HK-2 (cell line): ENCODE measurements around the gene DEFB132.

Experiments
- DNase-seq: peaks from one replicate; pipeline ENCODE4 v3.0.0-alpha.2; 2018; ENCODE audit not compliant: unreplicated experiment

Gene DEFB132

DNA sequence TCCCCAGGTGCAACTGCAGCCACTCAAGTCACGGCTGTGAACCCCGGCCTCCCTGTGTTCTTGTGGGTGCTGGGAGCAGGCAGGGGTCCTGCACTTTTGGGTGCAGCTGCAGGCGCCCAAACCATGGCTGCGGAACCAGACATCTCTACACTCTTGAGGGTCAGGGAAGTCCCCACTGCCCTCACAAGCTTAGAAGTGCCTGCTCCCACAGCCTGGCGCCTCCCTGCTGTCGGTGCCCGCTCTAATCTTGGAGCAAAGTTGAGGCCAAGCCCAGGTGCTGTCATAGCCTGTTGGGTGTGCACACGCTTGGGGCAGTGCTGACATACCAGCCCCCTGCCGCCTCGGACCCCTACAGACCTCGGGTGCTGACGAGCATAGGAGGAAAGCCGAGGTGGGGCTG lies 6.2 kb downstream of the DEFB132 start:
- DNase-seq = no peak

GRCh38 chr20:266596-267562 lies 9.4 kb downstream of the DEFB132 start:
- DNase-seq = peak; percentile 96

DNA sequence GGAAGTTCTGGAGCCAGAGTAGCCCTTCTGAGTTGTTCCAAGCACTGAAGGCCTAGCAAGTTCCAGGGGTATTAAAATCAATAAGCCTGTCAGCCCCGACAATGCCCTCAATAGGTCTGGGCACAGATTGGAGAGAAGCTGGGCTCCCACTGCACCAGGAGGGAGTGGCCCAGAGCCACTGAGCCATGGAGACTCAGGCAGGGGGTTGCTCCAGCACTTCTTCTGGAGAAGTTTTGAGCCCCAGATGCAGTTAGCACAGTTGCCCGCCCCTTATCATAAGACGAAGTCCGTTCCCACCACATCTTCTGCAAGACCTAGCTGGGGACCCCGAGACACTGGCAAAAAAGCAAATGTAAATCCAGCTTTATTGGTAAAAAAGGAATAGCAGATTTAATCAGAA lies 13.0 kb downstream of the DEFB132 start:
- DNase-seq = no peak

GRCh38 chr20:271069-271468 lies 13.5 kb downstream of the DEFB132 start:
- no peak for DNase-seq

GRCh38 chr20:271528-271927 lies 14.0 kb downstream of the DEFB132 start:
- DNase-seq = no peak

GRCh38 chr20:272718-273117 lies 15.2 kb downstream of the DEFB132 start:
- no peak for DNase-seq

DNA sequence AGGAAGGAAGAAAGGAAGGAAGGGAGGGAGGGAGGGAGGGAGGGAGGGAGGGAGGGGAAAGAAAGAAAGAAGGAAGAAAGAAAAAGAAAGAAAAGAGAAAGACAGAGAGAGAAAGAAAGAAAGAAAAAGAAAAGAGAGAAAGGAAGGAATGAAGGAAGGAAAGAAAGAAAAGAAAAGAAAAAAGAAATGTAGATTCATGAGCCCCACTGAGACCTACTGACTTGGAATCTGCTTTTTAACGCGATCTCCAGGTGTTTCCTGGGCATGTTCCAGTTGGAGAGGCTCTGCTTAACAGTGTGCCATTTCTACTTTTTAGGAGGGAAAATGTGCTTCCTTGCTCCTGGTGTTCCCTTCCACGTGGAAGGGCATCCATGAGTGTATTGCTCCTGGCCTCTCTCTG lies 16.4 kb downstream of the DEFB132 start:
- DNase-seq = no peak

- DNase-seq = no peak
These were observed 18.3 kb downstream of the DEFB132 start for GRCh38 chr20:275791-276190.

GRCh38 chr20:276620-277495 lies 19.3 kb downstream of the DEFB132 start:
- no peak for DNase-seq

DNA sequence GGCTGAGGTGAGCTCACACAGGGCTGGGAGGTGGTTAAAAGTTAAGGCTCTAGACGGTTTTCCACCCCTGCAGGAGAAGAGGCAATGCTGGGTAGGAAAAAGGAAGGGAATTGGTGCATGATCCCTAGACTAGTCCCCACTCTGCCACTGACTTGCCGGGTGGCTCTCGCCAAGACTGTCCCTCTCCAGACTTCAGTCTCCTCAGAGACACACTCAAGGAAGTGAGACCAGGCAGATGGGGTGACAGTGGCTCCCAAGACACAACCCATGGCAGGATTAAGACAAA lies 19.9 kb downstream of the DEFB132 start:
- DNase-seq = no peak

- no peak for DNase-seq
These were observed 20.7 kb downstream of the DEFB132 start for GRCh38 chr20:278181-278580.

GRCh38 chr20:278607-279571 lies 21.4 kb downstream of the DEFB132 start:
- DNase-seq = no peak

DNA sequence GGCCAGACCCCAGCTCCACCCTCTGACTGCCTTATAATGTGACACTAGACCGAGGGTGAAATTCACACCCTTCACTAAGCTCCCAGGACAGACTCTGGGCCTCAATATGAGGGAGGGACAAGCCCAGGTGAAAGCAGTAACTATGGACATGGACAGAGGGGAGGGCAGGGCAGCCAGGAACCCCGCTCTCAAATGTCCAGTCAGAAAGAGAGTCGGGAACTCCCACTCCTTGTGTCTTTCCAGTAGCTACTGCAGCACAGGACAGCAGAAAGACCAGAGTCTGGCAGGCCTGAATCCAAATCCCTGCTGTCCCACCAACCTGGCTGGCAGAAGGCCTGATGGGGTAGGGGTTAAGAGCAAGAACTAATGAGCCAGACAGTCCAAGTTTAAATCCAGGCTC lies 26.6 kb downstream of the DEFB132 start:
- no peak for DNase-seq

DNA sequence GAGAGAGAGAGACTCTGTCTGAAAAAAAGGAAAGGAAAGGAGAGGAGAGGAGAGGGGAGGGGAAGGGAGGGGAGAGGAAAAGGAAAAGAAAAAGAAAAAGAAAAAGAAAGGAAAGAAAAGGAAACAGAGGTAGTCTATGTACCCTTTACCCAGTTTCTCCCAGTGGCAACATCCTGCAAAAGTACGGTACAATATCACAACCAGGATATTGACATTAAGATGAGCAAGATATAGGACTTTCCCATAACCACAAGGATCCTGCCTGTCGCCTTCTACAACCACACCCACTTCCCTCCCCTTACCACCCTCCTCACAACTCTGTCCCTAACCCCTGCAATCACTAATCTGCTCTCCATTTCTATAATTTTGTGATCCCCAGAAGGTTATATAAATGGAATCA lies 29.0 kb downstream of the DEFB132 start:
- no peak for DNase-seq

GRCh38 chr20:288956-289692 lies 31.6 kb downstream of the DEFB132 start:
- DNase-seq = no peak

DNA sequence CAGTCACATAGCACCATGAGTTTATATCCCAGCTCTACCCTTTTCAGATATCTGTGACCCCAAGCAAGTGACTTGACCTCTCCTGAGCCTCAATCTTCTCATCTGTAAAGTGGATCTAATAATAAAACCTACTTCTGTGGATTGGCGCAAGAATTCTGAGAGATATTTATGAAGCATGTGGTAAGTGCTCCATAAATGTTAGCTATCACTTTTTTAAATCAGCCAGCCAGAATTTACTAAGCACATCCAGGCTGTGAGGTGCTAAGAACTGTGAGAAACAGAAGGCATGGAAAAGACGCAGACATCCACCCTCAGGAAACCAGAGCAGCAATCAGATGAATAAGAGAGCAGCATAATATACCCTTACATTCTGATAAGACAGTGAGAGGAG lies 32.2 kb downstream of the DEFB132 start:
- no peak for DNase-seq

- peak; percentile 90 for DNase-seq
These were observed 32.7 kb downstream of the DEFB132 start, which contains the start of gene C20orf96 for GRCh38 chr20:290084-290831. C20orf96 (minus strand) TSS chr20:290750; CDS start chr20:290610, 140 bp downstream.

GRCh38 chr20:294602-295001 lies 37.1 kb downstream of the DEFB132 start:
- no peak for DNase-seq

DNA sequence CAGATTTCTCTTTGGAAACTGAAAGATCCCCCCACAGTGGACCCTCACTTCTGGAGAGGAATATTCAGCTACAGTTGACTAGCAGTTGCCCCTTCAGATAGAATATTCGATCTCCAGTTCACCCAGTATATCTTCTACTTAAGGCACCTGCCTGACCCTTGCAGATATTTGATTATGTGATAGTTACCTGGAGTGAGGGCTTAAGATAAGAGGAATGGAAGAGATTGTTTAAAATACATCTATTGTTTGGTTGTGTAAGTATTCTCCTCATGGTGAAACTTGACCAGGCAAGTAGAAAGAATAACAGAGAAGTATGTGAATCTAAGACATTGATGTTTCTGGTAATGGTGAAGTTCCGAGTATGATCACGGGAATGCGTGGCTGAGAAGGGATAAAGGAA lies 38.3 kb downstream of the DEFB132 start:
- DNase-seq = no peak
